Activated naive CD8-positive, alpha-beta T cell treated with anti-CD3 and anti-CD28 coated beads, Interleukin-2, amount 10 ng/mL, durations not matched to agents 7 days and 5 days (primary cell): ENCODE measurements around the gene CARS1. TPM values are rescaled to one million over a fixed set of nuclear protein-coding genes. Genes with fewer than 3 reads are reported as not detected.

Experiments used
- ATAC-seq: fragments of 150-1000 bp; cut with Tn5 transposase; one replicate; pipeline ENCODE4 v1.10.0; 2021; ENCODE audit warnings: low read depth, moderate library complexity
- POLR2A ChIA-PET: fragments of 350-600 bp; sonication (Branson Sonifier 250); formaldehyde crosslinking; loops from one replicate; lab custom pipeline; 2021; ENCODE audit warnings: antibody characterized with exemption; lab: Charles Lee
- DNase-seq: peaks from one replicate; pipeline ENCODE4 v3.0.0; 2021
- H3K27ac Mint-ChIP-seq: one replicate; pipeline ENCODE4 v1.8.0; 2022; ENCODE audit warnings: mild to moderate bottlenecking, mixed read lengths
- H3K27me3 Mint-ChIP-seq: one replicate; pipeline ENCODE4 v1.8.0; 2022; ENCODE audit warnings: mild to moderate bottlenecking, moderate library complexity, mixed read lengths
- H3K36me3 Mint-ChIP-seq: one replicate; pipeline ENCODE4 v1.8.0; 2021; ENCODE audit warnings: mild to moderate bottlenecking, mixed read lengths
- H3K4me1 Mint-ChIP-seq: one replicate; pipeline ENCODE4 v1.8.0; 2021; ENCODE audit warnings: mixed read lengths
- H3K4me3 Mint-ChIP-seq: one replicate; pipeline ENCODE4 v1.8.0; 2022; ENCODE audit warnings: mild to moderate bottlenecking, moderate library complexity, mixed read lengths
- H3K9me3 Mint-ChIP-seq: one replicate; pipeline ENCODE4 v1.8.0; 2021; ENCODE audit warnings: mixed read lengths
- total RNA-seq, 2 experiments: library from RNA; stranded (reverse); gene quantifications; one replicate each; pipeline ENCODE4 v1.2.3, GENCODE V29; 2021

CARS1 gene
- total RNA-seq, 2 experiments from 2014 or later: 100 to 111 TPM

GRCh38 chr11:3011891-3012885 lies 45.0 kb downstream of the CARS1 start:
- peaks cover 65% of the 10 kb centered on the region for H3K4me1 Mint-ChIP-seq
- POLR2A ChIA-PET: interaction anchor here (0.7 to 12.0 kb wide), 3 partner anchors 20 to 712 kb away, joined by 7 to 303 read pairs (median 7); partner anchors contain the start of gene NAP1L4
- no peaks in the 10 kb centered on the region for H3K27me3 Mint-ChIP-seq
- no peak overlapping the region for H3K4me3 Mint-ChIP-seq
- ATAC-seq (no peak), DNase-seq (no peak)
- H3K9me3 Mint-ChIP-seq: no peaks in the 10 kb centered on the region
- H3K27ac Mint-ChIP-seq: peak overlapping the region; percentile 73
- peaks cover 20% of the 10 kb centered on the region for H3K36me3 Mint-ChIP-seq

GRCh38 chr11:3010521-3011275 lies 46.5 kb downstream of the CARS1 start:
- Mint-ChIP-seq H3K36me3 (peaks cover 19% of the 10 kb centered on the region), H3K4me3 (peak overlapping the region; percentile 6), H3K27ac (peak overlapping the region; percentile 86), H3K4me1 (peaks cover 58% of the 10 kb centered on the region), H3K9me3 (no peaks in the 10 kb centered on the region), H3K27me3 (no peaks in the 10 kb centered on the region)
- POLR2A ChIA-PET: interaction anchor here (12.0 kb wide), 1 partner anchor 19 kb away, joined by 303 read pairs; the partner anchor contains the start of gene NAP1L4
- no peak for ATAC-seq
- DNase-seq: no peak

GRCh38 chr11:3010004-3010403 lies 47.2 kb downstream of the CARS1 start:
- H3K36me3 Mint-ChIP-seq: peaks cover 15% of the 10 kb centered on the region

GRCh38 chr11:3009481-3009880 lies 47.7 kb downstream of the CARS1 start:
- Mint-ChIP-seq H3K9me3 (no peaks in the 10 kb centered on the region), H3K27ac (peak overlapping the region; percentile 86), H3K4me3 (no peak overlapping the region), H3K27me3 (no peaks in the 10 kb centered on the region), H3K4me1 (peaks cover 50% of the 10 kb centered on the region), H3K36me3 (peaks cover 15% of the 10 kb centered on the region)
- POLR2A ChIA-PET: interaction anchor here (1.0 to 12.0 kb wide), 2 partner anchors 17 to 47 kb away, joined by 3 to 303 read pairs; partner anchors contain the start of gene NAP1L4
- DNase-seq (peak; percentile 29), ATAC-seq (no peak)

More at GRCh38 chr11:3010004-3010403, 47.2 kb downstream of the CARS1 start:
- H3K27ac Mint-ChIP-seq: peak overlapping the region; percentile 86
- H3K9me3 Mint-ChIP-seq: no peaks in the 10 kb centered on the region
- H3K27me3 Mint-ChIP-seq: no peaks in the 10 kb centered on the region
- peaks cover 55% of the 10 kb centered on the region for H3K4me1 Mint-ChIP-seq
- ATAC-seq: no peak
- POLR2A ChIA-PET: interaction anchor here (1.0 to 12.0 kb wide), 2 partner anchors 18 to 46 kb away, joined by 3 to 303 read pairs; partner anchors contain the start of gene NAP1L4
- no peak for DNase-seq
- H3K4me3 Mint-ChIP-seq: no peak overlapping the region

GRCh38 chr11:3008746-3009336 lies 48.4 kb downstream of the CARS1 start:
- POLR2A ChIA-PET: interaction anchor here (0.7 to 12.0 kb wide), 3 partner anchors 17 to 314 kb away, joined by 3 to 303 read pairs (median 3); partner anchors contain the start of gene NAP1L4
- no peaks in the 10 kb centered on the region for H3K9me3 Mint-ChIP-seq
- H3K27me3 Mint-ChIP-seq: no peaks in the 10 kb centered on the region
- DNase-seq (peak; percentile 26), ATAC-seq (no peak)
- peaks cover 54% of the 10 kb centered on the region for H3K4me1 Mint-ChIP-seq
- peaks cover 21% of the 10 kb centered on the region for H3K36me3 Mint-ChIP-seq
- peak overlapping the region; percentile 85 for H3K4me3 Mint-ChIP-seq
- peak overlapping the region; percentile 86 for H3K27ac Mint-ChIP-seq

GRCh38 chr11:3007404-3008010 lies 49.7 kb downstream of the CARS1 start:
- peak overlapping the region; percentile 85 for H3K4me3 Mint-ChIP-seq
- peaks cover 45% of the 10 kb centered on the region for H3K4me1 Mint-ChIP-seq
- H3K27me3 Mint-ChIP-seq: no peaks in the 10 kb centered on the region
- POLR2A ChIA-PET: interaction anchor here (0.8 to 12.0 kb wide), 9 partner anchors 8 to 109 kb away, joined by 3 to 303 read pairs (median 5); partner anchors contain the start of genes CARS1 and NAP1L4
- peak; percentile 32 for DNase-seq
- H3K9me3 Mint-ChIP-seq: no peaks in the 10 kb centered on the region
- peak overlapping the region; percentile 86 for H3K27ac Mint-ChIP-seq
- peaks cover 31% of the 10 kb centered on the region for H3K36me3 Mint-ChIP-seq
- ATAC-seq: peak; percentile 5

- DNase-seq (peak; percentile 80), ATAC-seq (peak; percentile 97)
- Mint-ChIP-seq H3K36me3 (peaks cover 34% of the 10 kb centered on the region), H3K4me3 (peak overlapping the region; percentile 85), H3K27me3 (no peaks in the 10 kb centered on the region), H3K4me1 (peaks cover 44% of the 10 kb centered on the region), H3K27ac (peak overlapping the region; percentile 86), H3K9me3 (no peaks in the 10 kb centered on the region)
- POLR2A ChIA-PET: interaction anchor here (0.8 to 12.0 kb wide), 10 partner anchors 9 to 108 kb away, joined by 3 to 303 read pairs (median 5); partner anchors contain the start of genes CARS1 and NAP1L4
Measured at GRCh38 chr11:3006505-3007260, 50.5 kb downstream of the CARS1 start.

GRCh38 chr11:3004481-3004880 lies 52.7 kb downstream of the CARS1 start:
- POLR2A ChIA-PET: interaction anchor here (0.7 to 5.3 kb wide), 3 partner anchors 11 to 1026 kb away, joined by 5 to 37 read pairs (median 5); partner anchors contain the start of gene NAP1L4
- peaks cover 42% of the 10 kb centered on the region for H3K36me3 Mint-ChIP-seq
- H3K4me3 Mint-ChIP-seq: no peak overlapping the region
- no peaks in the 10 kb centered on the region for H3K9me3 Mint-ChIP-seq
- peak overlapping the region; percentile 73 for H3K27ac Mint-ChIP-seq
- ATAC-seq: no peak
- H3K4me1 Mint-ChIP-seq: peaks cover 32% of the 10 kb centered on the region
- peak; percentile 20 for DNase-seq
- H3K27me3 Mint-ChIP-seq: no peaks in the 10 kb centered on the region

GRCh38 chr11:3003396-3004231 lies 53.6 kb downstream of the CARS1 start:
- H3K36me3 Mint-ChIP-seq: peaks cover 39% of the 10 kb centered on the region

GRCh38 chr11:3002871-3003270 lies 54.4 kb downstream of the CARS1 start:
- Mint-ChIP-seq H3K27ac (peak overlapping the region; percentile 40), H3K27me3 (no peaks in the 10 kb centered on the region), H3K4me1 (peaks cover 22% of the 10 kb centered on the region), H3K4me3 (no peak overlapping the region), H3K9me3 (no peaks in the 10 kb centered on the region), H3K36me3 (peaks cover 39% of the 10 kb centered on the region)
- no peak for DNase-seq
- POLR2A ChIA-PET: interaction anchor here (1.2 to 5.3 kb wide), 2 partner anchors 11 to 12 kb away, joined by 4 to 37 read pairs; partner anchors contain the start of gene NAP1L4
- ATAC-seq: no peak

More at GRCh38 chr11:3003396-3004231, 53.6 kb downstream of the CARS1 start:
- POLR2A ChIA-PET: interaction anchor here (0.8 to 5.3 kb wide), 3 partner anchors 9 to 12 kb away, joined by 3 to 37 read pairs (median 4); partner anchors contain the start of gene NAP1L4
- DNase-seq (no peak), ATAC-seq (no peak)
- H3K27ac Mint-ChIP-seq: peak overlapping the region; percentile 40
- H3K27me3 Mint-ChIP-seq: no peaks in the 10 kb centered on the region
- no peaks in the 10 kb centered on the region for H3K9me3 Mint-ChIP-seq
- peaks cover 28% of the 10 kb centered on the region for H3K4me1 Mint-ChIP-seq
- H3K4me3 Mint-ChIP-seq: no peak overlapping the region
